Measurements from ENCODE around the gene ATXN7. TPM values are rescaled to one million over a fixed set of nuclear protein-coding genes. Genes with fewer than 3 reads are reported as not detected.
A peak's percentile ranks its signal among the peaks of the same experiment; 100 is the strongest.

Gene ATXN7
- total and polyA plus RNA-seq, 2 of the 13 experiments (the other 11 are each of a cell fraction or from before 2014, with no cell fraction given), result 13.8 to 20.0 TPM

DNA sequence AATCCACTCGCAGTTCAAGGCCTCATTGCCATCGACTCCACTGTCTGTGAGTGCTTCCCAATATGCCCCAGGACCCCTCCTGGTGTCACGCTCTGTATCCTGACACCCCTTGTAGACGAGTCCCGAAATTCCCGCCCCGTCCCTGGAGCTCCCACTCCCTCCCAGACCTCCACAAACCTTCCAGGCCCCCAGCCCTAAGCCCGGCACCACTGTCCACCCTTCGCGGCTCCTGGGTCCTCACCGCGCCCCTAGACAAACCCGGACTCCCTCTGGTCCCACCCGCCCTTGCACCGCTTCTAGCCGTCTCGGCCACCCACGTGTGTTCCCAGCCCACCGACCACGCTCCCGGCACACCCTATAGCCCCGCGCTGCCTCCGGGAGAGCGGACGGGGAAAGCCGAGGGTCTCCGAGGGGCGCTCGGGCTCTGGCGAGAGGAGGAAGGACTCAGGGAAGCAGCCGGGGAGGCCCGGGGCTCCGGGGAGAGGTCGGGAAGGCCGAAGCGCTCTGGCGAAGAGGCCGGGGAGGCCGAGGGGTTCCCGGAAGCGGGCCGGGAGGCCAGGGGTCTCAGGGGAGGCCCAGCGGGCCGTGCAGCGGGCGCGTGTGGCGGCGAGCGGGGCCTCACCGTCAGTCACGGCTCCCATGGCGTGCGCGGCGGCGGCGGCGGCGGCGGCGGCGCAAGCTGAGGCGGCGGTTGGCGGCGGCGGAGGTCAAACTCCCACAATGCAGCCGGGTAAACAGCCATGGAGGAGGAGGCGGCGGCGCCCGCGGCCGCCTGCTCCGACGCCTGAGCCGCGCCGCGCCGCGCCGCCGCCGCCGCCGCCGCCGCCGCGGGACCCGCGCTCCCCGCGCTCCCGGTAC, at the start of gene ATXN7, which contains the start of gene THOC7 (continued):
- TF ChIP-seq, protein P1, sequence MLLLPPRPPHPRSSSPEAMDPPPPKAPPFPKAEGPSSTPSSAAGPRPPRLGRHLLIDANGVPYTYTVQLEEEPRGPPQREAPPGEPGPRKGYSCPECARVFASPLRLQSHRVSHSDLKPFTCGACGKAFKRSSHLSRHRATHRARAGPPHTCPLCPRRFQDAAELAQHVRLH (CRISPR knock-in tag; IDR thresholded peaks at IDR 0.05; ENCODE audit: borderline replicate concordance, low read depth), result peak; percentile 45; the same call in 1 of the 2 replicates
- TF ChIP-seq ZNF724P (CRISPR knock-in tag; IDR thresholded peaks at IDR 0.05; ENCODE audit: borderline replicate concordance), result no peak
- no peak for TF ChIP-seq ZNF879 (CRISPR knock-in tag; IDR thresholded peaks at IDR 0.05)
- TF ChIP-seq EP300 (IDR thresholded peaks at IDR 0.05; ENCODE audit: low read depth in 2 of 2, low read length in 2 of 2), result no peak
- TF ChIP-seq EP300 (CRISPR knock-in tag; IDR thresholded peaks at IDR 0.05; ENCODE audit: borderline replicate concordance), result no peak
- no peak for TF ChIP-seq KLF15 (CRISPR knock-in tag; IDR thresholded peaks at IDR 0.05; ENCODE audit: borderline replicate concordance)
- TF ChIP-seq REXO4 (CRISPR knock-in tag; IDR thresholded peaks at IDR 0.05; ENCODE audit: borderline replicate concordance), result no peak
- TF ChIP-seq ZNF629 (CRISPR knock-in tag; conservative IDR thresholded peaks at IDR 0.05), result no peak
- TF ChIP-seq TBX2 (CRISPR knock-in tag; IDR thresholded peaks at IDR 0.05; ENCODE audit: borderline replicate concordance), result no peak; the same call in 1 of the 2 replicates
- no peak for TF ChIP-seq SOX5 (CRISPR knock-in tag; IDR thresholded peaks at IDR 0.05; ENCODE audit: borderline replicate concordance)
- TF ChIP-seq, protein P2, sequence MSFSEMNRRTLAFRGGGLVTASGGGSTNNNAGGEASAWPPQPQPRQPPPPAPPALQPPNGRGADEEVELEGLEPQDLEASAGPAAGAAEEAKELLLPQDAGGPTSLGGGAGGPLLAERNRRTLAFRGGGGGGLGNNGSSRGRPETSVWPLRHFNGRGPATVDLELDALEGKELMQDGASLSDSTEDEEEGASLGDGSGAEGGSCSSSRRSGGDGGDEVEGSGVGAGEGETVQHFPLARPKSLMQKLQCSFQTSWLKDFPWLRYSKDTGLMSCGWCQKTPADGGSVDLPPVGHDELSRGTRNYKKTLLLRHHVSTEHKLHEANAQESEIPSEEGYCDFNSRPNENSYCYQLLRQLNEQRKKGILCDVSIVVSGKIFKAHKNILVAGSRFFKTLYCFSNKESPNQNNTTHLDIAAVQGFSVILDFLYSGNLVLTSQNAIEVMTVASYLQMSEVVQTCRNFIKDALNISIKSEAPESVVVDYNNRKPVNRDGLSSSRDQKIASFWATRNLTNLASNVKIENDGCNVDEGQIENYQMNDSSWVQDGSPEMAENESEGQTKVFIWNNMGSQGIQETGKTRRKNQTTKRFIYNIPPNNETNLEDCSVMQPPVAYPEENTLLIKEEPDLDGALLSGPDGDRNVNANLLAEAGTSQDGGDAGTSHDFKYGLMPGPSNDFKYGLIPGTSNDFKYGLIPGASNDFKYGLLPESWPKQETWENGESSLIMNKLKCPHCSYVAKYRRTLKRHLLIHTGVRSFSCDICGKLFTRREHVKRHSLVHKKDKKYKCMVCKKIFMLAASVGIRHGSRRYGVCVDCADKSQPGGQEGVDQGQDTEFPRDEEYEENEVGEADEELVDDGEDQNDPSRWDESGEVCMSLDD (CRISPR knock-in tag; IDR thresholded peaks at IDR 0.05; ENCODE audit: borderline replicate concordance), result 0 out of 2 replicates have a peak, but pooled peaks have one; percentile 45
- TF ChIP-seq ZNF720 (CRISPR knock-in tag; IDR thresholded peaks at IDR 0.05), result no peak
- TF ChIP-seq ZFAT (CRISPR knock-in tag; conservative IDR thresholded peaks at IDR 0.05), result no peak
- peak; percentile 80 for TF ChIP-seq RBFOX2 (IDR thresholded peaks at IDR 0.05; ENCODE audit: low read depth, low read length)
- TF ChIP-seq ATF1 (CRISPR knock-in tag; IDR thresholded peaks at IDR 0.05), result no peak
- TF ChIP-seq, protein P3, sequence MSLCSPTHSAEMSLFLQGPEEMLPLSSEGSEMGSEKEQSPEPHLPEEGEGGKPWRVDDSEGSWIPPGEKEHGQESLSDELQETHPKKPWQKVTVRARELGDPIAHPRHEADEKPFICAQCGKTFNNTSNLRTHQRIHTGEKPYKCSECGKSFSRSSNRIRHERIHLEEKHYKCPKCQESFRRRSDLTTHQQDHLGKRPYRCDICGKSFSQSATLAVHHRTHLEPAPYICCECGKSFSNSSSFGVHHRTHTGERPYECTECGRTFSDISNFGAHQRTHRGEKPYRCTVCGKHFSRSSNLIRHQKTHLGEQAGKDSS (CRISPR knock-in tag; IDR thresholded peaks at IDR 0.05; ENCODE audit: borderline replicate concordance, low read depth), result peak; percentile 83; the same call in 1 of the 2 replicates
- TF ChIP-seq ZBTB1 (CRISPR knock-in tag; IDR thresholded peaks at IDR 0.05; ENCODE audit: borderline replicate concordance), result no peak
- no peak for TF ChIP-seq MAZ (IDR thresholded peaks at IDR 0.05; ENCODE audit: borderline replicate concordance, low read depth, low read length)
- TF ChIP-seq MAZ (CRISPR knock-in tag; IDR thresholded peaks at IDR 0.05; ENCODE audit: low read depth), result no peak; the same call in 1 of the 2 replicates
- TF ChIP-seq, protein P4, sequence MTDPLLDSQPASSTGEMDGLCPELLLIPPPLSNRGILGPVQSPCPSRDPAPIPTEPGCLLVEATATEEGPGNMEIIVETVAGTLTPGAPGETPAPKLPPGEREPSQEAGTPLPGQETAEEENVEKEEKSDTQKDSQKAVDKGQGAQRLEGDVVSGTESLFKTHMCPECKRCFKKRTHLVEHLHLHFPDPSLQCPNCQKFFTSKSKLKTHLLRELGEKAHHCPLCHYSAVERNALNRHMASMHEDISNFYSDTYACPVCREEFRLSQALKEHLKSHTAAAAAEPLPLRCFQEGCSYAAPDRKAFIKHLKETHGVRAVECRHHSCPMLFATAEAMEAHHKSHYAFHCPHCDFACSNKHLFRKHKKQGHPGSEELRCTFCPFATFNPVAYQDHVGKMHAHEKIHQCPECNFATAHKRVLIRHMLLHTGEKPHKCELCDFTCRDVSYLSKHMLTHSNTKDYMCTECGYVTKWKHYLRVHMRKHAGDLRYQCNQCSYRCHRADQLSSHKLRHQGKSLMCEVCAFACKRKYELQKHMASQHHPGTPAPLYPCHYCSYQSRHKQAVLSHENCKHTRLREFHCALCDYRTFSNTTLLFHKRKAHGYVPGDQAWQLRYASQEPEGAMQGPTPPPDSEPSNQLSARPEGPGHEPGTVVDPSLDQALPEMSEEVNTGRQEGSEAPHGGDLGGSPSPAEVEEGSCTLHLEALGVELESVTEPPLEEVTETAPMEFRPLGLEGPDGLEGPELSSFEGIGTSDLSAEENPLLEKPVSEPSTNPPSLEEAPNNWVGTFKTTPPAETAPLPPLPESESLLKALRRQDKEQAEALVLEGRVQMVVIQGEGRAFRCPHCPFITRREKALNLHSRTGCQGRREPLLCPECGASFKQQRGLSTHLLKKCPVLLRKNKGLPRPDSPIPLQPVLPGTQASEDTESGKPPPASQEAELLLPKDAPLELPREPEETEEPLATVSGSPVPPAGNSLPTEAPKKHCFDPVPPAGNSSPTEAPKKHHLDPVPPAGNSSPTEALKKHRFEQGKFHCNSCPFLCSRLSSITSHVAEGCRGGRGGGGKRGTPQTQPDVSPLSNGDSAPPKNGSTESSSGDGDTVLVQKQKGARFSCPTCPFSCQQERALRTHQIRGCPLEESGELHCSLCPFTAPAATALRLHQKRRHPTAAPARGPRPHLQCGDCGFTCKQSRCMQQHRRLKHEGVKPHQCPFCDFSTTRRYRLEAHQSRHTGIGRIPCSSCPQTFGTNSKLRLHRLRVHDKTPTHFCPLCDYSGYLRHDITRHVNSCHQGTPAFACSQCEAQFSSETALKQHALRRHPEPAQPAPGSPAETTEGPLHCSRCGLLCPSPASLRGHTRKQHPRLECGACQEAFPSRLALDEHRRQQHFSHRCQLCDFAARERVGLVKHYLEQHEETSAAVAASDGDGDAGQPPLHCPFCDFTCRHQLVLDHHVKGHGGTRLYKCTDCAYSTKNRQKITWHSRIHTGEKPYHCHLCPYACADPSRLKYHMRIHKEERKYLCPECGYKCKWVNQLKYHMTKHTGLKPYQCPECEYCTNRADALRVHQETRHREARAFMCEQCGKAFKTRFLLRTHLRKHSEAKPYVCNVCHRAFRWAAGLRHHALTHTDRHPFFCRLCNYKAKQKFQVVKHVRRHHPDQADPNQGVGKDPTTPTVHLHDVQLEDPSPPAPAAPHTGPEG (CRISPR knock-in tag; IDR thresholded peaks at IDR 0.05), result no peak

Measured in HepG2 (cell line).